SHP77 treated with DMSO at 0.1 percent for 48 hours (cell line): ENCODE results near the gene MR1.

Source experiments
- DNase-seq: peaks from one replicate; lab custom pipeline; 2025; lab: John Stamatoyannopoulos, UW

The MR1 gene

DNA sequence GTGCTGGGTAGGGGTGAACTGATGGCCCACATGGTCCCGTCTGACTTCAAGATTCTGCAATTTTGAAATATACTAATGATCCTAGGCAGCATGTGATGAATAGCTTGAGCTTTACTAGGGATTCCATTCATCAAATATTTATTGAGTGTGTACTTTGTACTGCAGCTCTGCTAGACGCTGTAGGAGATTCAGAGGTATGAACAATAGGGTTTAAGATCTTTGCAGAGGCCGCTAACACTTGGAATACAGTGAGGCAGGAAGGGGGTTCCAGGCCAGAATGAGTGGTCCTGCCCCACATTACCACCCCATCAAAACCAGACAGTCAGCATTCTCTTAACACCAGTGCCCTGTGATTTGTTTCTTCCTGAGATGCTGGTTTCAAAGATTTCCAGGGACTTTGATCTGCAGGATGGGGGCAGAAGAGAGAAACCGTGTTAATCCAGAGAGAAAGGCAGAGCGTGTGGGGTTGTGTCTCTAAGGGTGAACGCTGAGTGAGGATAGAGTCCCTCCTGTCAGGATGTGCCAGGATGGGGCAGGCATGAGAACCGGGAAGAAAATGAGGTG is 74.6 kb downstream of the MR1 start:
- no peak for DNase-seq

DNA sequence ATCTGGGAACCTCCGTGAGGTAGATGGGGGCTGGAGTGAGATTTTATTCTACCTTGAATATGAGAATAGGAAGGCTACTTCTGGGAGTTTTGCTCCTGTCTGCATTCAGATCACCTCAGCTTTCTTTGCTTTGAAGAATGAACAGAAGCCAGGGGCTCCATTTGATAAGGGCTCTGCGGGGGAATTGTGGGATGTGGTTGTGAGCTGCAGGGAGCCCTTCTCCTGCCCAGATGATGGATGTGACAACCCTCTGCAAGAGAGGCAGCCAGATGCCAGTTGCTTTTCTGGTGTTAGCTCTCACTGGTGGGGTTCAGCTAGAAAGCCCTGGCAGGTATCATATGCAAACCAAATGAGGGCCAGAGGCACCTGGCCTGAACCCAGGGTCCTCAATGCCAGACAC is 76.2 kb downstream of the MR1 start:
- DNase-seq: no peak
